NB4 (cell line): ENCODE measurements around the gene ANKH.

Source experiments
- MYC ChIP-seq: IDR thresholded peaks from 2 replicates; pipeline ENCODE4 v1.6.1; 2011; ENCODE audit warnings: low read depth, low read length
- TF ChIP-seq, protein P1 (sequence below): IDR thresholded peaks from one replicate; pipeline ENCODE4 v1.5.1; 2012; ENCODE audit warnings: low read depth, low read length
- TF ChIP-seq, protein P2 (sequence below): IDR thresholded peaks from 2 replicates; pipeline ENCODE4 v1.6.1; 2011; ENCODE audit warnings: low read depth, low read length

DNA sequence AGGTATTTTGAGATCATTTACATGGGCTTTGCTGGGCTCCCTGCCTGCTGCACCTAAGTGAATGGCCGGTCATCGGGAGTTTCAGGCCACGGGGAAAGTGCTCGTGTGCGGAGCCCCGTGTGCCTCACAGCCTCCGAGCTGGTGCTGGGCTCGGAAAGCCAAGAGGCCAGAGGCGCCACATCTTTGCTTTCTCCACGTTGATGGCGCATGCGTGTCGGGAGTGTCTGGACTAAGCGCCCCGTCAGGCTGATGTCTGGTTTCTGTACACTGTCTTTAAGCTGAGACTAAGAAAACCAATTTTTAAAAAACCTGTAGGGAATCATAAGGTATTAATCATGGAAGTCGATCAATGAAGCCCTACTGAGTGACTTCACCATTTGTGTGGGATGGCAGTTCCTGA, 137.9 kb downstream of the ANKH start:
- TF ChIP-seq, protein P1, sequence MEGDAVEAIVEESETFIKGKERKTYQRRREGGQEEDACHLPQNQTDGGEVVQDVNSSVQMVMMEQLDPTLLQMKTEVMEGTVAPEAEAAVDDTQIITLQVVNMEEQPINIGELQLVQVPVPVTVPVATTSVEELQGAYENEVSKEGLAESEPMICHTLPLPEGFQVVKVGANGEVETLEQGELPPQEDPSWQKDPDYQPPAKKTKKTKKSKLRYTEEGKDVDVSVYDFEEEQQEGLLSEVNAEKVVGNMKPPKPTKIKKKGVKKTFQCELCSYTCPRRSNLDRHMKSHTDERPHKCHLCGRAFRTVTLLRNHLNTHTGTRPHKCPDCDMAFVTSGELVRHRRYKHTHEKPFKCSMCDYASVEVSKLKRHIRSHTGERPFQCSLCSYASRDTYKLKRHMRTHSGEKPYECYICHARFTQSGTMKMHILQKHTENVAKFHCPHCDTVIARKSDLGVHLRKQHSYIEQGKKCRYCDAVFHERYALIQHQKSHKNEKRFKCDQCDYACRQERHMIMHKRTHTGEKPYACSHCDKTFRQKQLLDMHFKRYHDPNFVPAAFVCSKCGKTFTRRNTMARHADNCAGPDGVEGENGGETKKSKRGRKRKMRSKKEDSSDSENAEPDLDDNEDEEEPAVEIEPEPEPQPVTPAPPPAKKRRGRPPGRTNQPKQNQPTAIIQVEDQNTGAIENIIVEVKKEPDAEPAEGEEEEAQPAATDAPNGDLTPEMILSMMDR = no peak
- TF ChIP-seq, protein P2, sequence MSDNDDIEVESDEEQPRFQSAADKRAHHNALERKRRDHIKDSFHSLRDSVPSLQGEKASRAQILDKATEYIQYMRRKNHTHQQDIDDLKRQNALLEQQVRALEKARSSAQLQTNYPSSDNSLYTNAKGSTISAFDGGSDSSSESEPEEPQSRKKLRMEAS = no peak
- TF ChIP-seq MYC = no peak
